GM23338 (cell line): ENCODE measurements around the gene TRH.

ENCODE experiments used
- CREB1 ChIP-seq: fragments of 250-450 bp; sonication (Bioruptor Pico); IDR thresholded peaks from 2 replicates; pipeline ENCODE4 v1.5.0; 2020; ENCODE audit warnings: low read depth, mild to moderate bottlenecking, moderate library complexity
- CTCF ChIP-seq, 2 experiments: fragments of 200-600 bp in 1 of 2; sonication (generic) in 1 of 2; conservative IDR thresholded peaks; 2 replicates each; pipeline versions ENCODE4 v1.5.1 to v1.6.1; 2016 to 2017; ENCODE audit warnings: antibody characterized with exemption in 2 of 2, low read depth in 2 of 2, mild to moderate bottlenecking in 2 of 2, moderate library complexity in 1 of 2
- EZH2 ChIP-seq: fragments of 200-600 bp; sonication (generic); IDR thresholded peaks from one replicate; pipeline ENCODE4 v1.8.0; 2017; ENCODE audit warnings: antibody characterized with exemption, mild to moderate bottlenecking, low read depth; ENCODE audit not compliant: unreplicated experiment
- EZH2phosphoT487 ChIP-seq: fragments of 200-600 bp; sonication (generic); IDR thresholded peaks from one replicate; pipeline ENCODE4 v1.8.1; 2018; ENCODE audit warnings: antibody characterized with exemption; ENCODE audit not compliant: unreplicated experiment
- JUNB ChIP-seq: IDR thresholded peaks from one replicate; pipeline ENCODE4 v1.6.1; 2016; ENCODE audit warnings: antibody characterized with exemption; ENCODE audit not compliant: unreplicated experiment
- NANOG ChIP-seq: IDR thresholded peaks from 2 replicates; pipeline ENCODE4 v1.6.1; 2016; ENCODE audit warnings: antibody characterized with exemption, borderline replicate concordance
- POLR2AphosphoS5 ChIP-seq: IDR thresholded peaks from 2 replicates; pipeline ENCODE4 v1.6.1; 2016; ENCODE audit warnings: antibody characterized with exemption, low read depth
- REST ChIP-seq: IDR thresholded peaks from one replicate; pipeline ENCODE4 v1.6.1; 2018; ENCODE audit warnings: antibody characterized with exemption; ENCODE audit not compliant: unreplicated experiment
- STAT1 ChIP-seq: IDR thresholded peaks from one replicate; pipeline ENCODE4 v1.6.1; 2016; ENCODE audit warnings: antibody characterized with exemption; ENCODE audit not compliant: unreplicated experiment
- ZNF114 ChIP-seq: fragments of 250-450 bp; sonication (Bioruptor Pico); IDR thresholded peaks from 2 replicates; pipeline ENCODE4 v1.5.0; 2020; ENCODE audit warnings: mild to moderate bottlenecking, moderate library complexity
- ZNF331 ChIP-seq: fragments of 250-450 bp; sonication (Bioruptor Pico); IDR thresholded peaks from 2 replicates; pipeline ENCODE4 v1.5.0; 2020; ENCODE audit warnings: low read depth, mild to moderate bottlenecking, moderate library complexity
- TF ChIP-seq, protein P1 (sequence below): fragments of 250-450 bp; sonication (Bioruptor Pico); IDR thresholded peaks from 2 replicates; pipeline ENCODE4 v1.5.0; 2020; ENCODE audit warnings: mild to moderate bottlenecking, moderate library complexity
- TF ChIP-seq, protein P2 (sequence below): IDR thresholded peaks from 2 replicates; pipeline ENCODE4 v1.6.1; 2016; ENCODE audit warnings: antibody characterized with exemption

- TF ChIP-seq POLR2AphosphoS5 = no peak
- TF ChIP-seq CTCF (conservative IDR thresholded peaks at IDR 0.05; ENCODE audit: low read depth in 2 of 2) = no peak
- TF ChIP-seq EZH2 = no peak
- no peak for TF ChIP-seq REST
- no peak for TF ChIP-seq EZH2phosphoT487
- no peak for TF ChIP-seq CREB1 (CRISPR knock-in tag)
- no peak for TF ChIP-seq JUNB
- no peak for TF ChIP-seq ZNF331
- no peak for TF ChIP-seq NANOG
- TF ChIP-seq, protein P1, sequence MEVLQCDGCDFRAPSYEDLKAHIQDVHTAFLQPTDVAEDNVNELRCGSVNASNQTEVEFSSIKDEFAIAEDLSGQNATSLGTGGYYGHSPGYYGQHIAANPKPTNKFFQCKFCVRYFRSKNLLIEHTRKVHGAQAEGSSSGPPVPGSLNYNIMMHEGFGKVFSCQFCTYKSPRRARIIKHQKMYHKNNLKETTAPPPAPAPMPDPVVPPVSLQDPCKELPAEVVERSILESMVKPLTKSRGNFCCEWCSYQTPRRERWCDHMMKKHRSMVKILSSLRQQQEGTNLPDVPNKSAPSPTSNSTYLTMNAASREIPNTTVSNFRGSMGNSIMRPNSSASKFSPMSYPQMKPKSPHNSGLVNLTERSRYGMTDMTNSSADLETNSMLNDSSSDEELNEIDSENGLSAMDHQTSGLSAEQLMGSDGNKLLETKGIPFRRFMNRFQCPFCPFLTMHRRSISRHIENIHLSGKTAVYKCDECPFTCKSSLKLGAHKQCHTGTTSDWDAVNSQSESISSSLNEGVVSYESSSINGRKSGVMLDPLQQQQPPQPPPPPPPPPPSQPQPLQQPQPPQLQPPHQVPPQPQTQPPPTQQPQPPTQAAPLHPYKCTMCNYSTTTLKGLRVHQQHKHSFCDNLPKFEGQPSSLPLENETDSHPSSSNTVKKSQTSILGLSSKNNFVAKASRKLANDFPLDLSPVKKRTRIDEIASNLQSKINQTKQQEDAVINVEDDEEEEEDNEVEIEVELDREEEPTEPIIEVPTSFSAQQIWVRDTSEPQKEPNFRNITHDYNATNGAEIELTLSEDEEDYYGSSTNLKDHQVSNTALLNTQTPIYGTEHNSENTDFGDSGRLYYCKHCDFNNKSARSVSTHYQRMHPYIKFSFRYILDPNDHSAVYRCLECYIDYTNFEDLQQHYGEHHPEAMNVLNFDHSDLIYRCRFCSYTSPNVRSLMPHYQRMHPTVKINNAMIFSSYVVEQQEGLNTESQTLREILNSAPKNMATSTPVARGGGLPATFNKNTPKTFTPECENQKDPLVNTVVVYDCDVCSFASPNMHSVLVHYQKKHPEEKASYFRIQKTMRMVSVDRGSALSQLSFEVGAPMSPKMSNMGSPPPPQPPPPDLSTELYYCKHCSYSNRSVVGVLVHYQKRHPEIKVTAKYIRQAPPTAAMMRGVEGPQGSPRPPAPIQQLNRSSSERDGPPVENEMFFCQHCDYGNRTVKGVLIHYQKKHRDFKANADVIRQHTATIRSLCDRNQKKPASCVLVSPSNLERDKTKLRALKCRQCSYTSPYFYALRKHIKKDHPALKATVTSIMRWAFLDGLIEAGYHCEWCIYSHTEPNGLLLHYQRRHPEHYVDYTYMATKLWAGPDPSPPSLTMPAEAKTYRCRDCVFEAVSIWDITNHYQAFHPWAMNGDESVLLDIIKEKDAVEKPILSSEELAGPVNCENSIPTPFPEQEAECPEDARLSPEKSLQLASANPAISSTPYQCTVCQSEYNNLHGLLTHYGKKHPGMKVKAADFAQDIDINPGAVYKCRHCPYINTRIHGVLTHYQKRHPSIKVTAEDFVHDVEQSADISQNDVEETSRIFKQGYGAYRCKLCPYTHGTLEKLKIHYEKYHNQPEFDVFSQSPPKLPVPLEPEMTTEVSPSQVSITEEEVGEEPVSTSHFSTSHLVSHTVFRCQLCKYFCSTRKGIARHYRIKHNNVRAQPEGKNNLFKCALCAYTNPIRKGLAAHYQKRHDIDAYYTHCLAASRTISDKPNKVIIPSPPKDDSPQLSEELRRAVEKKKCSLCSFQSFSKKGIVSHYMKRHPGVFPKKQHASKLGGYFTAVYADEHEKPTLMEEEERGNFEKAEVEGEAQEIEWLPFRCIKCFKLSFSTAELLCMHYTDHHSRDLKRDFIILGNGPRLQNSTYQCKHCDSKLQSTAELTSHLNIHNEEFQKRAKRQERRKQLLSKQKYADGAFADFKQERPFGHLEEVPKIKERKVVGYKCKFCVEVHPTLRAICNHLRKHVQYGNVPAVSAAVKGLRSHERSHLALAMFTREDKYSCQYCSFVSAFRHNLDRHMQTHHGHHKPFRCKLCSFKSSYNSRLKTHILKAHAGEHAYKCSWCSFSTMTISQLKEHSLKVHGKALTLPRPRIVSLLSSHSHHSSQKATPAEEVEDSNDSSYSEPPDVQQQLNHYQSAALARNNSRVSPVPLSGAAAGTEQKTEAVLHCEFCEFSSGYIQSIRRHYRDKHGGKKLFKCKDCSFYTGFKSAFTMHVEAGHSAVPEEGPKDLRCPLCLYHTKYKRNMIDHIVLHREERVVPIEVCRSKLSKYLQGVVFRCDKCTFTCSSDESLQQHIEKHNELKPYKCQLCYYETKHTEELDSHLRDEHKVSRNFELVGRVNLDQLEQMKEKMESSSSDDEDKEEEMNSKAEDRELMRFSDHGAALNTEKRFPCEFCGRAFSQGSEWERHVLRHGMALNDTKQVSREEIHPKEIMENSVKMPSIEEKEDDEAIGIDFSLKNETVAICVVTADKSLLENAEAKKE = no peak
- TF ChIP-seq STAT1 = no peak
- no peak for TF ChIP-seq ZNF114 (CRISPR knock-in tag)
- TF ChIP-seq, protein P2, sequence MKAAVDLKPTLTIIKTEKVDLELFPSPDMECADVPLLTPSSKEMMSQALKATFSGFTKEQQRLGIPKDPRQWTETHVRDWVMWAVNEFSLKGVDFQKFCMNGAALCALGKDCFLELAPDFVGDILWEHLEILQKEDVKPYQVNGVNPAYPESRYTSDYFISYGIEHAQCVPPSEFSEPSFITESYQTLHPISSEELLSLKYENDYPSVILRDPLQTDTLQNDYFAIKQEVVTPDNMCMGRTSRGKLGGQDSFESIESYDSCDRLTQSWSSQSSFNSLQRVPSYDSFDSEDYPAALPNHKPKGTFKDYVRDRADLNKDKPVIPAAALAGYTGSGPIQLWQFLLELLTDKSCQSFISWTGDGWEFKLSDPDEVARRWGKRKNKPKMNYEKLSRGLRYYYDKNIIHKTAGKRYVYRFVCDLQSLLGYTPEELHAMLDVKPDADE = no peak
Measured at GRCh38 chr3:129967761-129968160, 6.8 kb upstream of the TRH start.
